MCF 10A (cell line): ENCODE measurements around the gene ADGRL3. TPM values are rescaled to one million over a fixed set of nuclear protein-coding genes. Genes with fewer than 3 reads are reported as not detected.

Experiments
- BruUV-seq: library from RNA; stranded (reverse); fragments of 400-500 nt; replicated peaks from 2 replicates; lab custom pipeline; 2021; lab: Mats Ljungman, UMichigan
- CTCF ChIA-PET: fragments of 300-600 bp; sonication (Branson Sonifier 250); formaldehyde crosslinking; extraction: SDS; loops from one replicate; lab custom pipeline; 2021; ENCODE audit warnings: antibody characterized with exemption, inconsistent platforms; lab: Yijun Ruan, JAX
- POLR2A ChIA-PET: fragments of 300-600, 350-650 bp; sonication (Branson Sonifier 250); formaldehyde crosslinking; extraction: SDS; loops from one replicate; lab custom pipeline; 2020; ENCODE audit warnings: antibody characterized with exemption, inconsistent platforms; lab: Yijun Ruan, JAX
- DNase-seq: peaks from one replicate; pipeline ENCODE4 v3.0.0-alpha.2; 2018; ENCODE audit not compliant: unreplicated experiment
- H3K27ac Mint-ChIP-seq: one replicate; pipeline ENCODE4 v1.8.0; 2022; ENCODE audit warnings: mild to moderate bottlenecking, low read depth, mixed read lengths; ENCODE audit not compliant: unreplicated experiment
- H3K27me3 Mint-ChIP-seq: one replicate; pipeline ENCODE4 v1.8.0; 2022; ENCODE audit warnings: mixed read lengths; ENCODE audit not compliant: insufficient read depth, unreplicated experiment
- H3K36me3 Mint-ChIP-seq: one replicate; pipeline ENCODE4 v1.8.0; 2022; ENCODE audit warnings: mild to moderate bottlenecking, moderate library complexity, mixed read lengths; ENCODE audit not compliant: insufficient read depth, unreplicated experiment
- H3K4me1 Mint-ChIP-seq: one replicate; pipeline ENCODE4 v1.8.0; 2022; ENCODE audit warnings: mixed read lengths; ENCODE audit not compliant: insufficient read depth, unreplicated experiment
- H3K4me3 Mint-ChIP-seq: one replicate; pipeline ENCODE4 v1.8.0; 2022; ENCODE audit warnings: mild to moderate bottlenecking, moderate library complexity, mixed read lengths; ENCODE audit not compliant: unreplicated experiment
- H3K9me3 Mint-ChIP-seq: one replicate; pipeline ENCODE4 v1.8.0; 2022; ENCODE audit warnings: mixed read lengths; ENCODE audit not compliant: unreplicated experiment
- intact Hi-C: fragments of 100-400 bp; cut with micrococcal nuclease; formaldehyde crosslinking; loops from 2 replicates; pipeline ENCODE4 v1.14.1; 2022
- total RNA-seq: library from RNA; stranded (reverse); gene quantifications from 2 replicates; pipeline ENCODE4 v1.2.3, GENCODE V29; 2022
- TF ChIP-seq, protein P1 (sequence below): fragments of 200-600 bp; IDR thresholded peaks from one replicate; pipeline ENCODE4 v1.8.0; 2022; ENCODE audit warnings: antibody characterized with exemption, mild to moderate bottlenecking; ENCODE audit not compliant: unreplicated experiment

The ADGRL3 gene
- total RNA-seq, 1 experiment from 2014 or later, result 3.6 TPM

DNA sequence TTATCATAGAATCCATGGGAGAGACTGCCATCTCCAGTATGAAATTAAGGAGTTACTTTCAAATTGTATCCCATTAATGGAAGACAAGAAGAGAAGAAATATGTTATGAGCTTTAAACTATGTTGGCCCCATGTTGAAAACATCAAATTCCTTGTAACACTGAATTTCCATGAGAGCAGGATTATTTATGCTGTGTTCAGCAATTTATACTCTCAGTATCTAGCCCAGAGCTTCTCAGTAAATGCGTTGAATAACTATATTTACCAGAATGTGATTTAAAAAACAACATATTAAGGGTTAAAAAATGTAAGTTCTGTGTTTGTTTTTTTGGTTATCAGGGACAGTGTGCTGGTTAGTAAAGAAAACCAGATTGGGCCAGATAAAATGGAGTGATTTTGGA lies 74.2 kb downstream of the ADGRL3 start:
- BruUV-seq, result no TSS peak
- CTCF ChIA-PET, result interaction anchor here (0.8 kb wide), 1 partner anchor 38 kb away, joined by 3 read pairs; no protein-coding TSS in a partner anchor
- peaks cover 7% of the 10 kb centered on the region for H3K4me1 Mint-ChIP-seq

DNA sequence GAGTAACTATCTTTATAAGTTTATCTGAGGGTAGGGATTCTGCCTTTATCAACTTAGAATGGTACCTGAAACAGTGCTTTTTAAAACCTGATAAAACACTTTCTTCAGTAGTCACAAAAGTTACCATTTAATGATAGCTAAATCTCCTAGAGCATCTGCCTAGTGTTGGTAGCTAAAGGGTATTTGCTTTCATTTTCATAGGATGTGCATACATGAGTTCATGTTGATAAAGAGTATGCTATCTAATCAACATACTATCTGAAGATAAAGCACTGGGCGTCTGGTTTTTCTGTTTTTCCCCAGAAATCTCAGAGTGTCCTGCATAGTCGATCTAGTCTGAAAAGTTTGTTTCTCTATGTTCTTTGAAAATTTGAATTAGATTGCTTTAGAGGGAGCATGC lies 75.1 kb downstream of the ADGRL3 start:
- TF ChIP-seq, protein P1, sequence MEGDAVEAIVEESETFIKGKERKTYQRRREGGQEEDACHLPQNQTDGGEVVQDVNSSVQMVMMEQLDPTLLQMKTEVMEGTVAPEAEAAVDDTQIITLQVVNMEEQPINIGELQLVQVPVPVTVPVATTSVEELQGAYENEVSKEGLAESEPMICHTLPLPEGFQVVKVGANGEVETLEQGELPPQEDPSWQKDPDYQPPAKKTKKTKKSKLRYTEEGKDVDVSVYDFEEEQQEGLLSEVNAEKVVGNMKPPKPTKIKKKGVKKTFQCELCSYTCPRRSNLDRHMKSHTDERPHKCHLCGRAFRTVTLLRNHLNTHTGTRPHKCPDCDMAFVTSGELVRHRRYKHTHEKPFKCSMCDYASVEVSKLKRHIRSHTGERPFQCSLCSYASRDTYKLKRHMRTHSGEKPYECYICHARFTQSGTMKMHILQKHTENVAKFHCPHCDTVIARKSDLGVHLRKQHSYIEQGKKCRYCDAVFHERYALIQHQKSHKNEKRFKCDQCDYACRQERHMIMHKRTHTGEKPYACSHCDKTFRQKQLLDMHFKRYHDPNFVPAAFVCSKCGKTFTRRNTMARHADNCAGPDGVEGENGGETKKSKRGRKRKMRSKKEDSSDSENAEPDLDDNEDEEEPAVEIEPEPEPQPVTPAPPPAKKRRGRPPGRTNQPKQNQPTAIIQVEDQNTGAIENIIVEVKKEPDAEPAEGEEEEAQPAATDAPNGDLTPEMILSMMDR, result no peak
- Mint-ChIP-seq H3K36me3 (no peaks in the 10 kb centered on the region), H3K4me1 (peaks cover 7% of the 10 kb centered on the region), H3K4me3 (no peak overlapping the region), H3K27me3 (no peaks in the 10 kb centered on the region), H3K27ac (no peak overlapping the region), H3K9me3 (no peaks in the 10 kb centered on the region)
- ChIA-PET POLR2A (no interaction called here), CTCF (no interaction called here)
- no TSS peak for BruUV-seq
- DNase-seq, result no peak
- intact Hi-C loops, result no loop called here

More for the DNA sequence above, 74.2 kb downstream of the ADGRL3 start:
- Mint-ChIP-seq H3K36me3 (no peaks in the 10 kb centered on the region), H3K27ac (no peak overlapping the region), H3K4me3 (no peak overlapping the region), H3K27me3 (no peaks in the 10 kb centered on the region), H3K9me3 (no peaks in the 10 kb centered on the region)
- POLR2A ChIA-PET, result interaction anchor here (1.3 kb wide), 1 partner anchor 72 kb away, joined by 3 read pairs; no protein-coding TSS in a partner anchor
- DNase-seq, result no peak
- intact Hi-C loops, result no loop called here
- TF ChIP-seq, protein P1, result no peak

DNA sequence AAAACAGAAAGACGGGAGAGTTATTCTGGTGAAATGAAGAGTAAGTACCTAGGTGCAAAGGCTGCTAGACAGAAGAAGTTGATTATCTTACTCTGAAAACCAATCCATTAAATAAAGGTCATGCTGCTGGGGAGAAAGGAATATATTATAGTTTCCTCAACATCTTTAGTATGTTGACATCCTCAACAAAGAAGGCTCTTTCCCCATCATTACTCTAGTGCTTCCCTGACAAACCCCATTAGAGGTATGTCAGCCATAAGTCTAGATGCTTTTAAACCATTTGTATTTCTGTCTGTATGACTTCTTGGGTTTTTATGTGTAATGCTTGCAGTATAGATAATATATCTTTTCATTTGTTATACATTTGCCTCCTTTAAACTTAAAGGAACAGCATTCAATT lies 75.9 kb downstream of the ADGRL3 start:
- ChIA-PET POLR2A (no interaction called here), CTCF (no interaction called here)
- intact Hi-C loops, result no loop called here
- no peak for DNase-seq
- Mint-ChIP-seq H3K4me3 (no peak overlapping the region), H3K9me3 (no peaks in the 10 kb centered on the region), H3K27me3 (no peaks in the 10 kb centered on the region), H3K36me3 (no peaks in the 10 kb centered on the region), H3K27ac (no peak overlapping the region), H3K4me1 (peaks cover 7% of the 10 kb centered on the region)
- TF ChIP-seq, protein P1, result no peak
- BruUV-seq, result no TSS peak

DNA sequence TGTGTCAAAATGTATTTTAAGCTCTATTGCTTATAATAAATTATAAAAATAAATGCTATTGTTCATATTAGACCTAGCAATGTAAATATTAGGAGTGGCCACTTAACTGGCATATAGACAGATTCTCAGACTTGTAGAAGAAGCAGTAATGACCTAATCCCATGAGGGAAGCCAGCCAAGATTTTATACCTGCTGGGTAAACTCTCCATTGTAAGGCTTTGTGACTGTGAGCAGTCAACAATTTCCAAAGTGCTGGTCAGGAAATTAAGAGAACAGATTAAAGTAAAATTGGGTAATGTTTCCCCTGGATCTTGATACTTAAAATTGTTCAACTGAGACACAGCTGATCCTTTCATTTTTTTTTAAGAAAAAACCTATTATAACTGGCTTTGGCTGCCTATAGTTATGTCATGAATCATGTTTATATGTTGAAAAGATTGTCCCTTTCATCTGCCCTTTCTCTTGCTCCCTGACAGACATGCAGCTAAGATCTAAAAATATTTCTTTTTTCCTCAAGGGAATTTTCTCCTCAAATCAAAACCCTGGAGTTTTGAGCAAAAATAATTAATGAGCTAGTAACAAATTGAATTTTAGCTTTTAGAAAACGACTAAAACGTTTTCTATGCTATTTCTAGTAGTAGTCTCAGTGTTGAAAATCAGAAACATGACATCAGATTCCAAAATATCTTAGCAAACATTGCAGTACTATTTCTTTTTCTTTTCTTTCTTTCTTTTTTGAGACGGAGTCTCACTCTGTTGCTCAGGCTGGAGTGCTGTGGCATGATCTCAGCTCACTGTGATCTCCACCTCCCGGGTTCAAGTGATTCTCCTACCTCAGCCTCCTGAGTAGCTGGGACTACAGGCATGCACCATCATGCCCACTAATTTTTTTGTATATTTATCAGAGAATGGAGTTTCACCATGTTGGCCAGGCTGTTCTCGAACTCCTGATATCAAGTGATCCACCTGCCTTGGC lies 77.9 kb downstream of the ADGRL3 start:
- intact Hi-C loops, result no loop called here
- Mint-ChIP-seq H3K27ac (no peak overlapping the region), H3K36me3 (no peaks in the 10 kb centered on the region), H3K9me3 (no peaks in the 10 kb centered on the region), H3K4me3 (no peak overlapping the region), H3K27me3 (no peaks in the 10 kb centered on the region), H3K4me1 (peaks cover 7% of the 10 kb centered on the region)
- ChIA-PET POLR2A (interaction anchor here (0.7 to 1.2 kb wide), 6 partner anchors 63 to 279 kb away, joined by 3 to 5 read pairs (median 4); no protein-coding TSS in a partner anchor), CTCF (no interaction called here)
- no TSS peak for BruUV-seq
- TF ChIP-seq, protein P1, result no peak
- peak; percentile 81 for DNase-seq
